Liver (tissue), 3 donors: ENCODE measurements around the gene ATF2.

Source experiments
- ATF3 ChIP-seq: IDR thresholded peaks from 2 replicates; pipeline ENCODE4 v1.6.1; 2016; ENCODE audit warnings: antibody characterized with exemption
- CTCF ChIP-seq: fragments of 150-350 bp; IDR thresholded peaks from 2 replicates; pipeline ENCODE4 v1.5.1; 2017; ENCODE audit warnings: improper control_type of control experiment, low read depth, low read length; ENCODE audit not compliant: missing input control
- EGR1 ChIP-seq, 2 donors: IDR thresholded peaks; 2 replicates each; pipeline ENCODE4 v1.6.1; 2016 to 2018; ENCODE audit warnings: antibody characterized with exemption in 2 of 2, low read depth in 2 of 2
- FOXA1 ChIP-seq: IDR thresholded peaks from 2 replicates; pipeline ENCODE4 v1.6.1; 2016; ENCODE audit warnings: antibody characterized with exemption
- GABPA ChIP-seq, 2 donors: IDR thresholded peaks in 1 of 2; conservative IDR thresholded peaks in 1 of 2; 2 replicates each; pipeline ENCODE4 v1.6.1; 2016; ENCODE audit warnings: antibody characterized with exemption in 2 of 2, mild to moderate bottlenecking in 1 of 2, moderate library complexity in 1 of 2
- HNF4A ChIP-seq, 2 donors: conservative IDR thresholded peaks; 2 replicates each; pipeline ENCODE4 v1.6.1; 2016; ENCODE audit warnings: antibody characterized with exemption in 2 of 2, mild to moderate bottlenecking in 2 of 2
- NR2F2 ChIP-seq: IDR thresholded peaks from 2 replicates; pipeline ENCODE4 v1.6.1; 2016; ENCODE audit warnings: antibody characterized with exemption
- RAD21 ChIP-seq, 2 donors: IDR thresholded peaks; 2 replicates each; pipeline ENCODE4 v1.6.1; 2016; ENCODE audit warnings: antibody characterized with exemption in 2 of 2, mild to moderate bottlenecking in 2 of 2
- REST ChIP-seq: IDR thresholded peaks from 2 replicates; pipeline ENCODE4 v1.6.1; 2016; ENCODE audit warnings: antibody characterized with exemption, mild to moderate bottlenecking
- SP1 ChIP-seq: IDR thresholded peaks from 2 replicates; pipeline ENCODE4 v1.6.1; 2018; ENCODE audit warnings: antibody characterized with exemption, mild to moderate bottlenecking
- TAF1 ChIP-seq: conservative IDR thresholded peaks from 2 replicates; pipeline ENCODE4 v1.6.1; 2016; ENCODE audit warnings: antibody characterized with exemption, mild to moderate bottlenecking
- TF ChIP-seq, protein P1 (sequence below): IDR thresholded peaks from 2 replicates; pipeline ENCODE4 v1.6.1; 2016; ENCODE audit warnings: antibody characterized with exemption
- TF ChIP-seq, protein P2 (sequence below): IDR thresholded peaks from 2 replicates; pipeline ENCODE4 v1.6.1; 2016; ENCODE audit warnings: antibody characterized with exemption
- donor health status: healthy.
- donor health status: healthy.

- TF ChIP-seq HNF4A (conservative IDR thresholded peaks at IDR 0.05) (no peak), CTCF (no peak), REST (no peak), SP1 (no peak), RAD21 (IDR thresholded peaks at IDR 0.05) (no peak), GABPA (IDR thresholded peaks at IDR 0.05 in 1 of 2, conservative IDR thresholded peaks at IDR 0.05 in 1 of 2) (no peak), ATF3 (no peak), TAF1 (no peak), NR2F2 (no peak), FOXA1 (no peak), EGR1 (IDR thresholded peaks at IDR 0.05; ENCODE audit: low read depth in 2 of 2) (no peak)
- TF ChIP-seq, protein P1, sequence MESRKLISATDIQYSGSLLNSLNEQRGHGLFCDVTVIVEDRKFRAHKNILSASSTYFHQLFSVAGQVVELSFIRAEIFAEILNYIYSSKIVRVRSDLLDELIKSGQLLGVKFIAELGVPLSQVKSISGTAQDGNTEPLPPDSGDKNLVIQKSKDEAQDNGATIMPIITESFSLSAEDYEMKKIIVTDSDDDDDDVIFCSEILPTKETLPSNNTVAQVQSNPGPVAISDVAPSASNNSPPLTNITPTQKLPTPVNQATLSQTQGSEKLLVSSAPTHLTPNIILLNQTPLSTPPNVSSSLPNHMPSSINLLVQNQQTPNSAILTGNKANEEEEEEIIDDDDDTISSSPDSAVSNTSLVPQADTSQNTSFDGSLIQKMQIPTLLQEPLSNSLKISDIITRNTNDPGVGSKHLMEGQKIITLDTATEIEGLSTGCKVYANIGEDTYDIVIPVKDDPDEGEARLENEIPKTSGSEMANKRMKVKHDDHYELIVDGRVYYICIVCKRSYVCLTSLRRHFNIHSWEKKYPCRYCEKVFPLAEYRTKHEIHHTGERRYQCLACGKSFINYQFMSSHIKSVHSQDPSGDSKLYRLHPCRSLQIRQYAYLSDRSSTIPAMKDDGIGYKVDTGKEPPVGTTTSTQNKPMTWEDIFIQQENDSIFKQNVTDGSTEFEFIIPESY: no peak
- TF ChIP-seq, protein P2, sequence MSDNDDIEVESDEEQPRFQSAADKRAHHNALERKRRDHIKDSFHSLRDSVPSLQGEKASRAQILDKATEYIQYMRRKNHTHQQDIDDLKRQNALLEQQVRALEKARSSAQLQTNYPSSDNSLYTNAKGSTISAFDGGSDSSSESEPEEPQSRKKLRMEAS: no peak
Observed at GRCh38 chr2:175195012-175195411, 27.0 kb upstream of the ATF2 start.
